Measurements from ENCODE around the gene ZRANB3. TPM values are rescaled to one million over a fixed set of nuclear protein-coding genes. Genes with fewer than 3 reads are reported as not detected.
"Not testable (repeated sequence)": the region's sequence is repeated elsewhere in the genome, so short reads cannot be mapped to it uniquely, and the experiment has no call there.

Gene ZRANB3
- total and polyA plus RNA-seq, 9 donors = 2.6 to 11.4 (median 7.1) TPM

- no peaks in the 10 kb centered on the region for H3K4me1 ChIP-seq (ENCODE audit: insufficient read depth)
- H3K27ac ChIP-seq = no peak overlapping the region
- H3K4me3 ChIP-seq = no peak overlapping the region
- H3K27me3 ChIP-seq = no peaks in the 10 kb centered on the region
- no peaks in the 10 kb centered on the region for H3K36me3 ChIP-seq
- H3K9me3 ChIP-seq = peaks cover 0 to 3% of the 10 kb centered on the region in 2 donors
- intact Hi-C loops (cut with DNase I) = no loop called here
- no peak for DNase-seq
- no peak for TF ChIP-seq CTCF (IDR thresholded peaks at IDR 0.05)
- TF ChIP-seq EP300 (IDR thresholded peaks at IDR 0.05) = no peak
- TF ChIP-seq POLR2A (IDR thresholded peaks at IDR 0.05) = no peak
- WGBS, 3 donors = 86 to 93% (median 91%) methylated on average over 1 of the region's 1 CpG
Observed at GRCh38 chr2:135299658-135300244, 231.3 kb downstream of the ZRANB3 start.

GRCh38 chr2:135299165-135299564 is 231.9 kb downstream of the ZRANB3 start:
- no peak for DNase-seq
- peaks cover 0 to 3% of the 10 kb centered on the region in 2 donors for H3K9me3 ChIP-seq
- H3K27ac ChIP-seq = no peak overlapping the region
- no peaks in the 10 kb centered on the region for H3K27me3 ChIP-seq
- TF ChIP-seq POLR2A (IDR thresholded peaks at IDR 0.05) = no peak
- no peak for TF ChIP-seq CTCF (IDR thresholded peaks at IDR 0.05)
- no peak for TF ChIP-seq EP300 (IDR thresholded peaks at IDR 0.05)
- H3K4me1 ChIP-seq (ENCODE audit: insufficient read depth) = no peaks in the 10 kb centered on the region
- WGBS, 3 donors = 89 to 94% (median 94%) methylated on average over 2 of the region's 2 CpGs
- intact Hi-C loops (cut with DNase I) = no loop called here
- no peak overlapping the region for H3K4me3 ChIP-seq
- H3K36me3 ChIP-seq = no peaks in the 10 kb centered on the region

- H3K27me3 ChIP-seq; H3K9me3 ChIP-seq; H3K27ac ChIP-seq; H3K4me3 ChIP-seq; H3K36me3 ChIP-seq; DNase-seq; intact Hi-C loops (cut with DNase I); H3K4me1 ChIP-seq (ENCODE audit: insufficient read depth): not testable (repeated sequence)
Observed at GRCh38 chr2:135287121-135287520, 243.9 kb downstream of the ZRANB3 start.

GRCh38 chr2:135285391-135285790 is 245.6 kb downstream of the ZRANB3 start:
- no peak for DNase-seq
- Histone ChIP-seq H3K9me3 (no peaks in the 10 kb centered on the region), H3K27me3 (no peaks in the 10 kb centered on the region), H3K4me3 (no peak overlapping the region), H3K27ac (no peak overlapping the region), H3K36me3 (no peaks in the 10 kb centered on the region), H3K4me1 (ENCODE audit: insufficient read depth) (no peaks in the 10 kb centered on the region)
- WGBS, 3 donors = 34 to 47% (median 37%) methylated on average over 3 of the region's 3 CpGs
- TF ChIP-seq EP300 (IDR thresholded peaks at IDR 0.05) (no peak), POLR2A (IDR thresholded peaks at IDR 0.05) (no peak), CTCF (IDR thresholded peaks at IDR 0.05) (no peak)
- intact Hi-C loops (cut with DNase I) = no loop called here

- no peak overlapping the region for H3K27ac ChIP-seq
- H3K9me3 ChIP-seq = no peaks in the 10 kb centered on the region
- H3K4me1 ChIP-seq (ENCODE audit: insufficient read depth) = no peaks in the 10 kb centered on the region
- H3K27me3 ChIP-seq = no peaks in the 10 kb centered on the region
- no peak for DNase-seq
- intact Hi-C loops (cut with DNase I) = no loop called here
- WGBS, 3 donors = 90 to 97% (median 94%) methylated on average over 1 of the region's 1 CpG
- no peaks in the 10 kb centered on the region for H3K36me3 ChIP-seq
- no peak for TF ChIP-seq CTCF (IDR thresholded peaks at IDR 0.05)
- no peak for TF ChIP-seq POLR2A (IDR thresholded peaks at IDR 0.05)
- no peak for TF ChIP-seq EP300 (IDR thresholded peaks at IDR 0.05)
- no peak overlapping the region for H3K4me3 ChIP-seq
Observed at GRCh38 chr2:135281379-135281778, 249.6 kb downstream of the ZRANB3 start.

Data from ovary (tissue), 9 donors.